ENCODE measurements around the gene SPTBN4.

DNA sequence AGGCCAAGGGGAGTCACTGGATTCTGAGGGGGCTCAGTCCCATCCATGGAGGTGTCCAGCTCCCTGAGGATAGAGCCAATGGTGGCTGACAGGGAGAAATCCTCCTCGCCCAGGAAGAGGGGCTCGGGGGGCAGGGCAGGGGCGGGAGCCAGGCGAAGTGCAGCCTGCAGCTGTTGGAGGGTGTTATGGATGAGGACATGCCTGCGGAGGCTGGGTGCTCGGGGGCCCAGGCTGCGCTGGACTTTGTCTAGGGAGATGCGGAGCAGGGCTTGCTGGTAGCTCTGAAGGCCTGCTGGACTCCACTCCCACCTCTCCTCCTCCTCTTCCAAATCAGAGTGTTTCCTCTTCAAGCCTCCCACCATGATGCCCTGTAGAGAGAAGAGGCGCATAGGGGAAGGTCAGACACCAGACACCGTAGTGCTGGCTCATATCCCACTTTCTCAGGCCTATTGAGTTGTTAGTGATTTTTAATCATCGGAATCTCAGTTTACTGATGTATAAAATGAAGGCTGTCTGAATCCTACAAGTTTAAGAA is 25.0 kb upstream of the SPTBN4 start:
- TF ChIP-seq POLR2A (IDR thresholded peaks at IDR 0.05): no peak
- TF ChIP-seq, protein P1, sequence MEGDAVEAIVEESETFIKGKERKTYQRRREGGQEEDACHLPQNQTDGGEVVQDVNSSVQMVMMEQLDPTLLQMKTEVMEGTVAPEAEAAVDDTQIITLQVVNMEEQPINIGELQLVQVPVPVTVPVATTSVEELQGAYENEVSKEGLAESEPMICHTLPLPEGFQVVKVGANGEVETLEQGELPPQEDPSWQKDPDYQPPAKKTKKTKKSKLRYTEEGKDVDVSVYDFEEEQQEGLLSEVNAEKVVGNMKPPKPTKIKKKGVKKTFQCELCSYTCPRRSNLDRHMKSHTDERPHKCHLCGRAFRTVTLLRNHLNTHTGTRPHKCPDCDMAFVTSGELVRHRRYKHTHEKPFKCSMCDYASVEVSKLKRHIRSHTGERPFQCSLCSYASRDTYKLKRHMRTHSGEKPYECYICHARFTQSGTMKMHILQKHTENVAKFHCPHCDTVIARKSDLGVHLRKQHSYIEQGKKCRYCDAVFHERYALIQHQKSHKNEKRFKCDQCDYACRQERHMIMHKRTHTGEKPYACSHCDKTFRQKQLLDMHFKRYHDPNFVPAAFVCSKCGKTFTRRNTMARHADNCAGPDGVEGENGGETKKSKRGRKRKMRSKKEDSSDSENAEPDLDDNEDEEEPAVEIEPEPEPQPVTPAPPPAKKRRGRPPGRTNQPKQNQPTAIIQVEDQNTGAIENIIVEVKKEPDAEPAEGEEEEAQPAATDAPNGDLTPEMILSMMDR (IDR thresholded peaks at IDR 0.05): no peak

Data from gastroesophageal sphincter (tissue), 3 donors.